Stimulated activated CD8-positive, alpha-beta memory T cell treated with anti-CD3 and anti-CD28 coated beads, Interleukin-15, amount 100 ng/mL, for 1 hour (primary cell): ENCODE results near the gene ZNF845.
"Not testable (repeated sequence)": the region's sequence is repeated elsewhere in the genome, so short reads cannot be mapped to it uniquely, and the experiment has no call there.

Source experiments
- DNase-seq: peaks from one replicate; pipeline ENCODE4 v3.0.0-alpha.2; 2020; ENCODE audit warnings: low read depth

Gene ZNF845

GRCh38 chr19:53333463-53334449, at the start of gene ZNF845:
ZNF845 (plus strand) TSS chr19:53333749; CDS start chr19:53341308, 7,559 bp downstream.
- DNase-seq = peak; percentile 96

GRCh38 chr19:53285087-53285486, 48.5 kb upstream of the ZNF845 start:
- no peak for DNase-seq

GRCh38 chr19:53290758-53291549, 42.6 kb upstream of the ZNF845 start:
- no peak for DNase-seq

- no peak for DNase-seq
These were observed 38.6 kb upstream of the ZNF845 start for GRCh38 chr19:53294786-53295441.

- not testable (repeated sequence) for DNase-seq
These were observed 32.2 kb upstream of the ZNF845 start for GRCh38 chr19:53301341-53301740.

GRCh38 chr19:53308339-53308811, 25.2 kb upstream of the ZNF845 start:
- DNase-seq = no peak

- no peak for DNase-seq
These were observed 22.5 kb upstream of the ZNF845 start for GRCh38 chr19:53311044-53311443.

GRCh38 chr19:53311897-53312296, 21.7 kb upstream of the ZNF845 start:
- no peak for DNase-seq

- no peak for DNase-seq
These were observed 4.6 kb upstream of the ZNF845 start for GRCh38 chr19:53328967-53329366.

- DNase-seq = no peak
These were observed 1.1 kb upstream of the ZNF845 start for GRCh38 chr19:53332484-53332883.

GRCh38 chr19:53333066-53333462, 485 bp upstream of the ZNF845 start:
- peak; percentile 2 for DNase-seq

GRCh38 chr19:53344403-53344802, 10.9 kb downstream of the ZNF845 start:
- not testable (repeated sequence) for DNase-seq

- DNase-seq = no peak
These were observed 22.2 kb downstream of the ZNF845 start for GRCh38 chr19:53355739-53356138.

- DNase-seq = no peak
These were observed 24.5 kb downstream of the ZNF845 start for GRCh38 chr19:53357821-53358581.

GRCh38 chr19:53360056-53360455, 26.5 kb downstream of the ZNF845 start:
- not testable (repeated sequence) for DNase-seq

- peak; percentile 92 for DNase-seq
These were observed 31.8 kb downstream of the ZNF845 start, which contains the start of gene ZNF525 for GRCh38 chr19:53365134-53365898. ZNF525 (plus strand) TSS chr19:53365705; CDS start chr19:53372282, 6,577 bp downstream.

GRCh38 chr19:53365899-53366493, 32.4 kb downstream of the ZNF845 start:
- no peak for DNase-seq

GRCh38 chr19:53372196-53372595, 38.6 kb downstream of the ZNF845 start:
- no peak for DNase-seq

- no peak for DNase-seq
These were observed 40.7 kb downstream of the ZNF845 start for GRCh38 chr19:53374288-53374687.

- DNase-seq = no peak
These were observed 41.2 kb downstream of the ZNF845 start for GRCh38 chr19:53374743-53375142.
